ENCODE results near the gene YRDC. TPM values are rescaled to one million over a fixed set of nuclear protein-coding genes. Genes with fewer than 3 reads are reported as not detected.

Gene YRDC
- polyA plus RNA-seq, 1 donor from 2014 or later, result 34.1 TPM

DNA sequence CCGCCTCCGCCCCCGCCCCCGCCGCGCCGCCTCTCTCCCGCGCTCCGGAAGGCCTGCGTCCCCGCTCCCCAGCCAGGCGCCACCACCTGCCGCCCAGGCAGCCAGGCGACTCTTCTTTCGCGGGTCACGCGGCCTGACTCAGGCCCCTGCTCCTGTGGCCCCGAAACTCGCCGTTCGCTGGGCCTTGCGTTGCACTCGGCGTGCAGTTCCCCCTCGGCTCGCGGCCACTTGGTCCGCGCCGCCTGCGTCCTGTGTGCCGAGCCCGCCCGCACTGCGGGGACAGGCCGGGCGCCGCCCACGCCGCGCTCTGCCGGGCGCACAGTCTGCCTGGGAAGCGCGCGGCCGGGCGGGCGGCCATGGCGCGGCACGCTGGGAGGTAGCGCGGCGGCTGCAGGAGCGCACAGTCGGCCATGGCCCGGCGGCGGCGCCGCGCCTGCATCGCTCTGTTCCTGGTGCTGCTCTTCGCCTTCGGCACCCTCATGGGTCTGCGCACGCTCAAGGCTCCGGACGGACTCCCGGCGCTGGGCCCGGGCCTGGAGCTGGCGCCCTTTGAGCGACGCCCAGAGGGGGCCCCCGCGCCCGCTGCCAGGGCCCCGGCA lies 14.1 kb downstream of the YRDC start, which contains the start of gene MANEAL:
Gene MANEAL, plus strand, starts transcription at position 75 of the 599 bp plus-strand sequence. Its CDS starts 336 bp downstream, at position 411.
- H3K36me3 ChIP-seq (ENCODE audit: insufficient read depth, low read length), result no peaks in the 10 kb centered on the region
- H4K20me1 ChIP-seq (ENCODE audit: insufficient read depth), result no peaks in the 10 kb centered on the region
- no peak for TF ChIP-seq RAD21 (conservative IDR thresholded peaks at IDR 0.05)
- peak; percentile 53 for TF ChIP-seq SMC3 (conservative IDR thresholded peaks at IDR 0.05; ENCODE audit: poor library complexity)
- TF ChIP-seq TAF1 (IDR thresholded peaks at IDR 0.05; ENCODE audit: low read depth), result no peak
- TF ChIP-seq EP300 (conservative IDR thresholded peaks at IDR 0.05; ENCODE audit: poor library complexity, severe bottlenecking), result peak; percentile 34
- TF ChIP-seq MXI1 (conservative IDR thresholded peaks at IDR 0.05; ENCODE audit: poor library complexity, severe bottlenecking), result peak; percentile 85
- no peak for TF ChIP-seq EZH2 (IDR thresholded peaks at IDR 0.05; ENCODE audit: borderline replicate concordance, insufficient read depth, low read length, poor library complexity, severe bottlenecking)
- peak; percentile 57 for TF ChIP-seq POLR2AphosphoS5 (IDR thresholded peaks at IDR 0.05)
- peak within 1 kb of the TSS; percentile 83 for H2AFZ ChIP-seq (ENCODE audit: low read depth, low read length)
- H3K79me2 ChIP-seq (replicated peaks; ENCODE audit: insufficient read depth, low read length), result no peaks in the 10 kb centered on the region
- H3K4me2 ChIP-seq (ENCODE audit: low read length), result peak within 1 kb of the TSS; percentile 95
- H3K9me2 ChIP-seq (ENCODE audit: insufficient read depth, low read length), result no peaks in the 10 kb centered on the region
- H3K4me3 ChIP-seq (ENCODE audit: low read length), result peak within 1 kb of the TSS; percentile 82
- H3K27me3 ChIP-seq (ENCODE audit: insufficient read depth, low read depth, low read length), result no peaks in the 10 kb centered on the region
- H3K27ac ChIP-seq (ENCODE audit: low read length), result peak within 1 kb of the TSS; percentile 54
- H3F3A ChIP-seq (ENCODE audit: insufficient read depth, low read length, poor library complexity, severe bottlenecking), result no peaks in the 10 kb centered on the region
- H3K9me3 ChIP-seq (ENCODE audit: low read length), result no peaks in the 10 kb centered on the region
- H3K9ac ChIP-seq (ENCODE audit: low read length), result peak within 1 kb of the TSS; percentile 78

DNA sequence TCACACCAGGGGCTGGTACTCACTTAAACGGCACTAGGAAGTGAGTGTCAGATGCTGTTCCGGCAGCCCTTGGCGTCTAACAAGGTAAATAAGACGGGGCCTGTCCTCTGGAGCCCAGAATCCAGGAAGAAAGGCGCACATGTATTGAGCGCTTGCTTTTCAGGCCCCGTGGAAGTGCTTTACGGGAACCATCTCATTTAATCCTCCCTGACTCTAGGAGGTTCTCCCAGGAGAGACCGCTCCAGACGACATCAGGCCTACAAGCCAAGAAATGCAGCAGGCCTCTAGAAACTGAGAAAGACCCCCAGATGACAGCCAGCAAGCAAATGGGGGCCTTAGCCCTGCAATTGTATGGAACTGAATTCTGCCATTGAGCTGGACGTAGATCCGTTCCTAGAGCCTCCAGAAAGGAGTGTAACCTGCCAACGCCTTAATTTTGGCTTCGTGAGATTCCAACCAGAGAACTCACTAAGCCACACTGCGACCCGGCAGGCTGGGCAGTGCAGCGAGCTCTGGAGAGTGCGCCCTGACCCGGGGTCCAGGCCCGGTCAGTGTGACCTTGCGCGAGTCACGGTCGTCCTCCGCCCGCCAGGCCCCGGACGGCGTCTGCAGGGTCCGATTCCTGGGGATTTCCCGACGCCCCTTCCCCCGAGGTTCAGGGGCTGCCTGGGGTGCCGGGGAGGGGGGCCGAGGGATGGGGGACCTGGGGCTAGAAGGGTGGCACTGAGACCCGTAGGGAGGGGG lies 14.9 kb downstream of the YRDC start:
- TF ChIP-seq EP300 (conservative IDR thresholded peaks at IDR 0.05; ENCODE audit: poor library complexity, severe bottlenecking) (no peak), TAF1 (IDR thresholded peaks at IDR 0.05; ENCODE audit: low read depth) (no peak), POLR2AphosphoS5 (IDR thresholded peaks at IDR 0.05) (no peak), MXI1 (conservative IDR thresholded peaks at IDR 0.05; ENCODE audit: poor library complexity, severe bottlenecking) (no peak), SMC3 (conservative IDR thresholded peaks at IDR 0.05; ENCODE audit: poor library complexity) (no peak), EZH2 (IDR thresholded peaks at IDR 0.05; ENCODE audit: borderline replicate concordance, insufficient read depth, low read length, poor library complexity, severe bottlenecking) (no peak), RAD21 (conservative IDR thresholded peaks at IDR 0.05) (no peak)
- TF ChIP-seq, protein P1, sequence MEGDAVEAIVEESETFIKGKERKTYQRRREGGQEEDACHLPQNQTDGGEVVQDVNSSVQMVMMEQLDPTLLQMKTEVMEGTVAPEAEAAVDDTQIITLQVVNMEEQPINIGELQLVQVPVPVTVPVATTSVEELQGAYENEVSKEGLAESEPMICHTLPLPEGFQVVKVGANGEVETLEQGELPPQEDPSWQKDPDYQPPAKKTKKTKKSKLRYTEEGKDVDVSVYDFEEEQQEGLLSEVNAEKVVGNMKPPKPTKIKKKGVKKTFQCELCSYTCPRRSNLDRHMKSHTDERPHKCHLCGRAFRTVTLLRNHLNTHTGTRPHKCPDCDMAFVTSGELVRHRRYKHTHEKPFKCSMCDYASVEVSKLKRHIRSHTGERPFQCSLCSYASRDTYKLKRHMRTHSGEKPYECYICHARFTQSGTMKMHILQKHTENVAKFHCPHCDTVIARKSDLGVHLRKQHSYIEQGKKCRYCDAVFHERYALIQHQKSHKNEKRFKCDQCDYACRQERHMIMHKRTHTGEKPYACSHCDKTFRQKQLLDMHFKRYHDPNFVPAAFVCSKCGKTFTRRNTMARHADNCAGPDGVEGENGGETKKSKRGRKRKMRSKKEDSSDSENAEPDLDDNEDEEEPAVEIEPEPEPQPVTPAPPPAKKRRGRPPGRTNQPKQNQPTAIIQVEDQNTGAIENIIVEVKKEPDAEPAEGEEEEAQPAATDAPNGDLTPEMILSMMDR (IDR thresholded peaks at IDR 0.05; ENCODE audit: poor library complexity, severe bottlenecking), result no peak
- no peaks in the 10 kb centered on the region for H3K9me2 ChIP-seq (ENCODE audit: insufficient read depth, low read length)
- peak overlapping the region; percentile 83 for H2AFZ ChIP-seq (ENCODE audit: low read depth, low read length)
- H3F3A ChIP-seq (ENCODE audit: insufficient read depth, low read length, poor library complexity, severe bottlenecking), result no peaks in the 10 kb centered on the region
- H3K36me3 ChIP-seq (ENCODE audit: insufficient read depth, low read length), result no peaks in the 10 kb centered on the region
- H3K79me2 ChIP-seq (replicated peaks; ENCODE audit: insufficient read depth, low read length), result no peaks in the 10 kb centered on the region
- H3K27ac ChIP-seq (ENCODE audit: low read length), result no peak overlapping the region
- H4K20me1 ChIP-seq (ENCODE audit: insufficient read depth), result no peaks in the 10 kb centered on the region
- H3K9ac ChIP-seq (ENCODE audit: low read length), result peak overlapping the region; percentile 78
- H3K4me3 ChIP-seq (ENCODE audit: low read length), result peak overlapping the region; percentile 82
- no peaks in the 10 kb centered on the region for H3K27me3 ChIP-seq (ENCODE audit: insufficient read depth, low read depth, low read length)
- peak overlapping the region; percentile 65 for H3K4me2 ChIP-seq (ENCODE audit: low read length)
- H3K9me3 ChIP-seq (ENCODE audit: low read length), result no peaks in the 10 kb centered on the region

DNA sequence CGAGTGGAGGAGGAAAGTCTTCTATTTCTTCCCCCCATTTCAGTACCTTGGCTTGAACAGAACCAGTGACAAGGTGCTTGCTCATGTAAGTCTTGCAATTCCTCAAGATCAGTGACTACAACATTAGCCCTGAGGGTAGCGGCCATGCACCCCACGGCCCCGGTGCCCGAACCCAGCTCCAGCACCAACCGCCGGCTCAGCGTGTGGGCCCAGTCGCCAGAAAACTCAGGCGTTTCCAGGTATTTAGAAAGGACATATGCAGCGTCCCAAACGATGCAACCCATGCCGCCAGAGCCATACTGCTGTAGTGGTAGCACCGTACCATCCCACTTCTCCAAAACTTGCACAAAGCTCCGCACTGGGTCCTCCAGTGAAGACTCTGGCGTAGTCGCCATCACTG lies 25.5 kb downstream of the YRDC start:
- TF ChIP-seq TAF1 (IDR thresholded peaks at IDR 0.05; ENCODE audit: low read depth), result no peak
- TF ChIP-seq RAD21 (conservative IDR thresholded peaks at IDR 0.05), result no peak
- TF ChIP-seq EZH2 (IDR thresholded peaks at IDR 0.05; ENCODE audit: borderline replicate concordance, insufficient read depth, low read length, poor library complexity, severe bottlenecking), result no peak
- Histone ChIP-seq H4K20me1 (ENCODE audit: insufficient read depth) (no peaks in the 10 kb centered on the region), H2AFZ (ENCODE audit: low read depth, low read length) (no peak overlapping the region), H3K9ac (ENCODE audit: low read length) (no peak overlapping the region), H3K27me3 (ENCODE audit: insufficient read depth, low read depth, low read length) (peaks cover 9% of the 10 kb centered on the region), H3K36me3 (ENCODE audit: insufficient read depth, low read length) (no peaks in the 10 kb centered on the region), H3K4me3 (ENCODE audit: low read length) (no peak overlapping the region), H3F3A (ENCODE audit: insufficient read depth, low read length, poor library complexity, severe bottlenecking) (no peaks in the 10 kb centered on the region), H3K9me3 (ENCODE audit: low read length) (no peaks in the 10 kb centered on the region), H3K79me2 (replicated peaks; ENCODE audit: insufficient read depth, low read length) (no peaks in the 10 kb centered on the region), H3K4me2 (ENCODE audit: low read length) (no peak overlapping the region), H3K27ac (ENCODE audit: low read length) (no peak overlapping the region), H3K9me2 (ENCODE audit: insufficient read depth, low read length) (no peaks in the 10 kb centered on the region)

Measured in neural cell (in vitro differentiated cells).